HepG2 (cell line): Measurements from ENCODE around the gene VAX1. TPM values are rescaled to one million over a fixed set of nuclear protein-coding genes. Genes with fewer than 3 reads are reported as not detected.

ENCODE experiments used
- ATAC-seq: fragments of 200-7000 bp; cut with Tn5 transposase; 3 replicates; pipeline ENCODE4 v1.9.1; 2020; ENCODE audit warnings: mild to moderate bottlenecking, moderate library complexity
- BruUV-seq: library from RNA; stranded (reverse); fragments of 400-500 nt; replicated peaks from 2 replicates; lab custom pipeline; 2021; lab: Mats Ljungman, UMichigan
- CTCF ChIA-PET: fragments of 300-600 bp; formaldehyde crosslinking; extraction: SDS; loops from one replicate; lab custom pipeline; 2021; ENCODE audit warnings: low total read pairs, inconsistent platforms, low intra/inter-chr PET ratio; lab: Yijun Ruan, JAX
- POLR2A ChIA-PET: fragments of 350-600 bp; sonication (Branson Sonifier 250); formaldehyde crosslinking; loops from one replicate; lab custom pipeline; 2020; ENCODE audit warnings: antibody characterized with exemption, inconsistent platforms; lab: Yijun Ruan, JAX
- DNase-seq: peaks from one replicate; pipeline ENCODE4 v3.0.0-alpha.2; 2015; ENCODE audit warnings: low spot score
- FAIRE-seq: peaks from 3 replicates; lab custom pipeline; 2011; peaks lifted over from hg19 to GRCh38; lab: Jason Lieb, UNC
- H2AFZ ChIP-seq: one replicate; pipeline ENCODE4 v1.6.1; 2011; ENCODE audit warnings: low read length, inconsistent platforms
- H3K27ac ChIP-seq: fragments of 300-600 bp; 3 replicates; pipeline ENCODE4 v1.8.0; 2011; ENCODE audit warnings: mixed run types, mild to moderate bottlenecking, mixed read lengths, low read length, inconsistent platforms; ENCODE audit not compliant: insufficient read depth; ENCODE audit errors: extremely low read length
- H3K27me3 ChIP-seq, 2 experiments: fragments of 200-600 bp in 1 of 2; 2 replicates in 1 of 2; 3 replicates in 1 of 2; pipeline versions ENCODE4 v1.6.0 to v1.8.0; 2011; ENCODE audit warnings: low read length in 2 of 2, mild to moderate bottlenecking in 2 of 2, moderate library complexity in 2 of 2, inconsistent platforms in 1 of 2; ENCODE audit not compliant: insufficient read depth in 2 of 2, control insufficient read depth in 1 of 2
- H3K36me3 ChIP-seq, 2 experiments: fragments of 200-600 bp in 1 of 2; replicated peaks in 1 of 2; 2 replicates in 1 of 2; 3 replicates in 1 of 2; pipeline versions ENCODE4 v1.5.1 to v1.8.0; 2011; ENCODE audit warnings: low read length in 2 of 2, inconsistent platforms in 1 of 2; ENCODE audit not compliant: insufficient read depth in 2 of 2, control insufficient read depth in 1 of 2
- H3K4me1 ChIP-seq: 2 replicates; pipeline ENCODE4 v1.5.1; 2012; ENCODE audit warnings: low read length, inconsistent platforms; ENCODE audit not compliant: insufficient read depth
- H3K4me2 ChIP-seq: 2 replicates; pipeline ENCODE4 v1.6.0; 2011; ENCODE audit warnings: low read depth, low read length, inconsistent platforms
- H3K4me3 ChIP-seq, 3 experiments: fragments of 200-600 bp in 1 of 3; sonication (generic), shearing (Covaris generic) in 1 of 3; replicated peaks in 1 of 3; 2 replicates each; pipeline ENCODE4 v1.5.1; 2011 to 2016; ENCODE audit warnings: low read length in 3 of 3, inconsistent platforms in 2 of 3, low read depth in 2 of 3, mild to moderate bottlenecking in 2 of 3, control low read depth in 1 of 3, mixed read lengths in 1 of 3; ENCODE audit not compliant: insufficient read depth in 1 of 3
- H3K79me2 ChIP-seq: one replicate; pipeline ENCODE4 v1.6.1; 2011; ENCODE audit warnings: low read length, inconsistent platforms; ENCODE audit not compliant: insufficient read depth
- H3K9ac ChIP-seq: 2 replicates; pipeline ENCODE4 v1.6.0; 2011; ENCODE audit warnings: mild to moderate bottlenecking, low read depth, low read length, inconsistent platforms; ENCODE audit not compliant: insufficient read depth
- H3K9me3 ChIP-seq: 2 replicates; pipeline ENCODE4 v1.5.1; 2012; ENCODE audit warnings: mild to moderate bottlenecking, low read length
- H4K20me1 ChIP-seq: 2 replicates; pipeline ENCODE4 v1.6.0; 2011; ENCODE audit warnings: inconsistent platforms, mild to moderate bottlenecking, low read length, moderate library complexity; ENCODE audit not compliant: insufficient read depth
- BRD4 ChIP-seq: sonication (generic); formaldehyde crosslinking; IDR thresholded peaks from 2 replicates; pipeline ENCODE4 v1.4.0; 2020; ENCODE audit warnings: missing genetic modification reagents
- KMT2B ChIP-seq: IDR thresholded peaks from 2 replicates; pipeline ENCODE4 v1.6.1; 2016; ENCODE audit warnings: missing genetic modification reagents, missing compliant biosample characterization
- MLLT10 ChIP-seq: sonication (generic); formaldehyde crosslinking; IDR thresholded peaks from 2 replicates; pipeline ENCODE4 v1.4.0; 2020; ENCODE audit warnings: missing genetic modification reagents
- NCOA5 ChIP-seq: sonication (generic); formaldehyde crosslinking; IDR thresholded peaks from 2 replicates; pipeline ENCODE4 v1.4.0; 2020; ENCODE audit warnings: missing genetic modification reagents
- TEAD3 ChIP-seq: optimal IDR thresholded peaks from 2 replicates; pipeline ENCODE3; 2016; ENCODE audit warnings: borderline replicate concordance
- ZNF124 ChIP-seq: sonication (generic); formaldehyde crosslinking; IDR thresholded peaks from 2 replicates; pipeline ENCODE4 v1.4.0; 2020; ENCODE audit warnings: missing genetic modification reagents
- ZNF747 ChIP-seq: sonication (generic); formaldehyde crosslinking; IDR thresholded peaks from 2 replicates; pipeline ENCODE4 v1.8.1; 2023; ENCODE audit warnings: missing genetic modification reagents, mild to moderate bottlenecking, borderline replicate concordance
- WGBS: methylation state at CpG from one replicate; pipeline ENCODE4 v1.1.6; 2017; ENCODE audit warnings: low lambda C conversion rate; 5-methylcytosine and 5-hydroxymethylcytosine counted together
- in situ Hi-C: cut with HindIII; loops from 2 replicates; pipeline ENCODE4 v1.10.0; 2017; ENCODE audit warnings: low pct_unique_long_range_greater_than_20kb; ENCODE audit not compliant: extremely low pct_ligation_motif_present
- intact Hi-C: fragments of 100-400 bp; cut with micrococcal nuclease; formaldehyde crosslinking; loops from one replicate; pipeline ENCODE4 v1.10.0; 2022; ENCODE audit not compliant: unreplicated experiment
- polyA plus RNA-seq, 8 experiments: library from polyadenylated mRNA; depleted of rRNA in 3 of 8; stranded (reverse) in 7 of 8; unstranded in 1 of 8; fragments of >200 nt; fragmentation: Illumina TruSeq in 4 of 8; extraction: Trizol in 4 of 8; gene quantifications; 2 replicates each; pipeline versions ENCODE4 v1.2.1 to v1.2.3, GENCODE V29; 2011 to 2016; ENCODE audit warnings: low read depth in 4 of 8, missing spikeins in 1 of 8, mixed read lengths in 1 of 8; ENCODE audit not compliant: insufficient read depth in 1 of 8
- total RNA-seq, 5 experiments: library from RNA; depleted of rRNA; stranded (reverse); fragments of >200 nt; fragmentation: Illumina TruSeq; extraction: Trizol; gene quantifications; 2 replicates each; pipeline ENCODE4 v1.2.3, GENCODE V29; 2016; ENCODE audit warnings: low read depth in 1 of 5
- TF ChIP-seq, protein P1 (sequence below): sonication (generic); formaldehyde crosslinking; IDR thresholded peaks from 2 replicates; pipeline ENCODE4 v1.8.0; 2022; ENCODE audit warnings: mild to moderate bottlenecking, missing genetic modification reagents, borderline replicate concordance
- TF ChIP-seq, protein P2 (sequence below): sonication (generic); formaldehyde crosslinking; IDR thresholded peaks from 2 replicates; pipeline ENCODE4 v1.4.0; 2020; ENCODE audit warnings: mild to moderate bottlenecking, missing genetic modification reagents
- TF ChIP-seq, protein P3 (sequence below): sonication (generic); formaldehyde crosslinking; IDR thresholded peaks from 2 replicates; pipeline ENCODE4 v1.8.0; 2022; ENCODE audit warnings: missing genetic modification reagents, low read depth, mild to moderate bottlenecking, borderline replicate concordance
- TF ChIP-seq, protein P4 (sequence below): sonication (generic); formaldehyde crosslinking; IDR thresholded peaks from 2 replicates; pipeline ENCODE4 v1.5.1; 2020; ENCODE audit warnings: missing genetic modification reagents, mild to moderate bottlenecking, borderline replicate concordance
- TF ChIP-seq, protein P5 (sequence below): sonication (generic); formaldehyde crosslinking; IDR thresholded peaks from 2 replicates; pipeline ENCODE4 v1.4.0; 2020; ENCODE audit warnings: missing genetic modification reagents, borderline replicate concordance
- TF ChIP-seq, protein P6 (sequence below): sonication (generic); formaldehyde crosslinking; IDR thresholded peaks from 2 replicates; pipeline ENCODE4 v1.4.0; 2020; ENCODE audit warnings: missing genetic modification reagents, borderline replicate concordance

The VAX1 gene
- total and polyA plus RNA-seq, 2 of the 13 experiments (the other 11 are each of a cell fraction or from before 2014, with no cell fraction given) = not detected

DNA sequence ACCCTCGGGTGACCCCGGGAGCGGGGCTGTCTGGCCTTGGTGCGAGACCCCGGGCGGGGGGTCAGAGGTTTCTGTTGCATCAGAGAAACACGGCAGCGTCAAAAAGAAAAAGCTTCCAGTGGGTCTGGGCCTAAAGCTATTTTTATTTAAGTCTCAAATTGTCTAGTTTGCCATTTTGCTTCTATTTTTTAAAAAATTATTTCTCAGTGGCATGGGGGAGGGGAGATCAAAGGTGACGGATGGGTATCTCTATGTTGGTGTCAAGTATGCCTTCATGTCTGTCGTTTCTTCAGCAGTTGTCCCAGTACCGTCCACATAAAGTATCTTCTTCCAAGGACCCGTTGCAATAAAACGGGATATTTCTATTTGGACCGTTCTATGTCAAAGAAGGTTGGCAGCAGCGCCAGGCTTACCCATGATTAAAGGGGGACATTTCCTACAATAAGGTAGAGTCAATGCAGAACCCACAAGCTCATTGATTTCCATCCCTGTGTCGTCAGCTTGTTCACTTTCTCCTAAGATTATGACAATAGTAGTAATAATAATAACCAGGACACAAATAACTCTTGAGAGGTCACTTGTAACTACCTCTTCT is 26.0 kb upstream of the VAX1 start (continued):
- TF ChIP-seq, protein P1, sequence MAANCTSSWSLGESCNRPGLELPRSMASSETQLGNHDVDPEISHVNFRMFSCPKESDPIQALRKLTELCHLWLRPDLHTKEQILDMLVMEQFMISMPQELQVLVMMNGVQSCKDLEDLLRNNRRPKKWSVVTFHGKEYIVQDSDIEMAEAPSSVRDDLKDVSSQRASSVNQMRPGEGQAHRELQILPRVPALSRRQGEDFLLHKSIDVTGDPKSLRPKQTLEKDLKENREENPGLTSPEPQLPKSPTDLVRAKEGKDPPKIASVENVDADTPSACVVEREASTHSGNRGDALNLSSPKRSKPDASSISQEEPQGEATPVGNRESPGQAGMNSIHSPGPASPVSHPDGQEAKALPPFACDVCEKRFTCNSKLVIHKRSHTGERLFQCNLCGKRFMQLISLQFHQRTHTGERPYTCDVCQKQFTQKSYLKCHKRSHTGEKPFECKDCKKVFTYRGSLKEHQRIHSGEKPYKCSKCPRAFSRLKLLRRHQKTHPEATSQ (CRISPR knock-in tag) = no peak
- TF ChIP-seq, protein P2, sequence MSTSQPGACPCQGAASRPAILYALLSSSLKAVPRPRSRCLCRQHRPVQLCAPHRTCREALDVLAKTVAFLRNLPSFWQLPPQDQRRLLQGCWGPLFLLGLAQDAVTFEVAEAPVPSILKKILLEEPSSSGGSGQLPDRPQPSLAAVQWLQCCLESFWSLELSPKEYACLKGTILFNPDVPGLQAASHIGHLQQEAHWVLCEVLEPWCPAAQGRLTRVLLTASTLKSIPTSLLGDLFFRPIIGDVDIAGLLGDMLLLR (CRISPR knock-in tag) = no peak
- no peak for TF ChIP-seq NCOA5
- TF ChIP-seq KMT2B (CRISPR knock-in tag) = no peak
- no peak for TF ChIP-seq BRD4 (CRISPR knock-in tag)
- no peak for TF ChIP-seq ZNF124
- TF ChIP-seq, all 625 proteins: peak for 0

DNA sequence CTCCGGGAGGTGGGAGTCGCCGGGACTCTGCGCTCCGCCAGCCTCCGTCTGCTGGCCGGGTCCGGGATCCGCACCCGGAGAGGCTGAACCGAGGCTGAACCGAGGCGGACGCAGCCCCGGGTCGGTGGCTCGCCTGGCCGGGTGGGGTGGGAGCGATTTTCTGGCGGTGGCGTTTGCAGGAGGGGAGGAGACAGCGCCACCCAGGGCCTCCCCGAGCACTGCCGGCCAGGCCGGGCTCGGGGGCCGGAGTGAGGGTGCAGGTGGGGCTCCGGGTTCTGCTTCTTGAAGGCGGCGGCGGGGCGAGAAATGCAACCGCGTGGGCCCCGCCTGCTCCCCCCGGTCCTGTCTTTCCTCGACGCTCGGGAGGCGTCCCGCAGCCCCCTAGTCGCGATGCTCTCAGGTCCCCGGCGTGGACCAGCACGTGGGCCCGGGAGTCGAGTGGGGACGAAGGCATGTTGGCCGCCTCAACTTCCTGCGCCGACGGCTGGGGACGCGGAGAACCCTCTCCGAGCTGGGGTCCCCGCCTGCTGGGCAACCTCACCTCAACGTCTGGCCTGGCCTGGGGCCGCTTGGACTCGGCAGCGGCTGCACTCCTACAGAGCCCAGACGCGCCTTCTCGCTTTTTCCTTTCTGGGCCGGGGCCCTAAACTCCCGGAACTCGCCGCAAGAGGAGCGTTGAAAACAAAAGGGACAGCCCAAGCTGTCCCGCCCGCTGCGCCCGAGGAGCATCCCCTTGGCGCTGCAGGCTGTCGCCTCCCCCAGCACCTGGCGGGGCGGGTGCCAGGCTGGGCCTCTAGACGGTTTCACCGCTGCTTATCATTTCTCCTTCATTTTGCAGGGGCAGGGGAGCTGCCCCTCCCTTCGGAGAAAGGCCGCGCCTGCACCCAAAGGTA is 25.2 kb upstream of the VAX1 start:
- ChIA-PET POLR2A (no interaction called here), CTCF (no interaction called here)
- no peak overlapping the region for H2AFZ ChIP-seq
- peak overlapping the region in 1 of 3 experiments; percentile 50; a peak in 2 of 6 replicates for H3K4me3 ChIP-seq
- BruUV-seq = no TSS peak
- 26% methylated on average over 10 of the region's 82 CpGs for WGBS
- in situ Hi-C loops (loop anchor here (10.0 kb wide), 1 partner anchor 159 kb away; the partner anchor contains the start of gene SHTN1), intact Hi-C loops (no loop called here)
- H3K27ac ChIP-seq = no peak overlapping the region
- no peak for FAIRE-seq
- H3K36me3 ChIP-seq = no peaks in the 10 kb centered on the region
- no peak overlapping the region for H3K9ac ChIP-seq
- H4K20me1 ChIP-seq = no peaks in the 10 kb centered on the region
- peak overlapping the region; percentile 42 for H3K4me2 ChIP-seq
- peak; percentile 59 for ATAC-seq
- no peaks in the 10 kb centered on the region for H3K9me3 ChIP-seq
- no peak for DNase-seq
- H3K4me1 ChIP-seq = peaks cover 17% of the 10 kb centered on the region
- peaks cover 6 to 83% of the 10 kb centered on the region in 2 experiments for H3K27me3 ChIP-seq
- H3K79me2 ChIP-seq = no peaks in the 10 kb centered on the region
- TF ChIP-seq, protein P3, sequence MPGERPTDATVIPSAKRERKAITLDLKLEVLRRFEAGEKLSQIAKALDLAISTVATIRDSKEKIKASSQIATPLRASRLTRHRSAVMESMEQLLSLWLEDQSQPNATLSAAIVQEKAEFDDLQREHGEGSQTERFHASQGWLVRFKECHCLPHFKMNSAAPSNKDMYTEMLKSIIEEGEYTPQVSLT (CRISPR knock-in tag) = no peak
- TF ChIP-seq MLLT10 (CRISPR knock-in tag) (no peak), TEAD3 (no peak), ZNF747 (CRISPR knock-in tag) (no peak)
- TF ChIP-seq, protein P4, sequence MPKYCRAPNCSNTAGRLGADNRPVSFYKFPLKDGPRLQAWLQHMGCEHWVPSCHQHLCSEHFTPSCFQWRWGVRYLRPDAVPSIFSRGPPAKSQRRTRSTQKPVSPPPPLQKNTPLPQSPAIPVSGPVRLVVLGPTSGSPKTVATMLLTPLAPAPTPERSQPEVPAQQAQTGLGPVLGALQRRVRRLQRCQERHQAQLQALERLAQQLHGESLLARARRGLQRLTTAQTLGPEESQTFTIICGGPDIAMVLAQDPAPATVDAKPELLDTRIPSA (CRISPR knock-in tag) = no peak
- TF ChIP-seq, protein P5, sequence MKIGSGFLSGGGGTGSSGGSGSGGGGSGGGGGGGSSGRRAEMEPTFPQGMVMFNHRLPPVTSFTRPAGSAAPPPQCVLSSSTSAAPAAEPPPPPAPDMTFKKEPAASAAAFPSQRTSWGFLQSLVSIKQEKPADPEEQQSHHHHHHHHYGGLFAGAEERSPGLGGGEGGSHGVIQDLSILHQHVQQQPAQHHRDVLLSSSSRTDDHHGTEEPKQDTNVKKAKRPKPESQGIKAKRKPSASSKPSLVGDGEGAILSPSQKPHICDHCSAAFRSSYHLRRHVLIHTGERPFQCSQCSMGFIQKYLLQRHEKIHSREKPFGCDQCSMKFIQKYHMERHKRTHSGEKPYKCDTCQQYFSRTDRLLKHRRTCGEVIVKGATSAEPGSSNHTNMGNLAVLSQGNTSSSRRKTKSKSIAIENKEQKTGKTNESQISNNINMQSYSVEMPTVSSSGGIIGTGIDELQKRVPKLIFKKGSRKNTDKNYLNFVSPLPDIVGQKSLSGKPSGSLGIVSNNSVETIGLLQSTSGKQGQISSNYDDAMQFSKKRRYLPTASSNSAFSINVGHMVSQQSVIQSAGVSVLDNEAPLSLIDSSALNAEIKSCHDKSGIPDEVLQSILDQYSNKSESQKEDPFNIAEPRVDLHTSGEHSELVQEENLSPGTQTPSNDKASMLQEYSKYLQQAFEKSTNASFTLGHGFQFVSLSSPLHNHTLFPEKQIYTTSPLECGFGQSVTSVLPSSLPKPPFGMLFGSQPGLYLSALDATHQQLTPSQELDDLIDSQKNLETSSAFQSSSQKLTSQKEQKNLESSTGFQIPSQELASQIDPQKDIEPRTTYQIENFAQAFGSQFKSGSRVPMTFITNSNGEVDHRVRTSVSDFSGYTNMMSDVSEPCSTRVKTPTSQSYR (CRISPR knock-in tag) = no peak
- TF ChIP-seq, protein P6, sequence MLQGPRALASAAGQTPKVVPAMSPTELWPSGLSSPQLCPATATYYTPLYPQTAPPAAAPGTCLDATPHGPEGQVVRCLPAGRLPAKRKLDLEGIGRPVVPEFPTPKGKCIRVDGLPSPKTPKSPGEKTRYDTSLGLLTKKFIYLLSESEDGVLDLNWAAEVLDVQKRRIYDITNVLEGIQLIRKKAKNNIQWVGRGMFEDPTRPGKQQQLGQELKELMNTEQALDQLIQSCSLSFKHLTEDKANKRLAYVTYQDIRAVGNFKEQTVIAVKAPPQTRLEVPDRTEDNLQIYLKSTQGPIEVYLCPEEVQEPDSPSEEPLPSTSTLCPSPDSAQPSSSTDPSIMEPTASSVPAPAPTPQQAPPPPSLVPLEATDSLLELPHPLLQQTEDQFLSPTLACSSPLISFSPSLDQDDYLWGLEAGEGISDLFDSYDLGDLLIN (CRISPR knock-in tag) = no peak
